ENCODE measurements around the gene RTN4.
A peak's percentile ranks its signal among the peaks of the same experiment; 100 is the strongest.

The RTN4 gene

GRCh38 chr2:54952978-54953456 lies 97.2 kb downstream of the RTN4 start:
- no peak for DNase-seq
- peak overlapping the region; percentile 6 for H3K27ac Mint-ChIP-seq
- H3K4me3 Mint-ChIP-seq: no peak overlapping the region
- peaks cover 7% of the 10 kb centered on the region for H3K27me3 Mint-ChIP-seq (ENCODE audit: low read depth, poor library complexity)
- TF ChIP-seq CTCF (IDR thresholded peaks at IDR 0.05): no peak
- H3K9me3 Mint-ChIP-seq: no peaks in the 10 kb centered on the region
- H3K36me3 Mint-ChIP-seq (ENCODE audit: low read depth): no peaks in the 10 kb centered on the region
- H3K4me1 Mint-ChIP-seq: peaks cover 61% of the 10 kb centered on the region

GRCh38 chr2:54952425-54952824 lies 97.8 kb downstream of the RTN4 start:
- no peak overlapping the region for H3K27ac Mint-ChIP-seq
- no peaks in the 10 kb centered on the region for H3K36me3 Mint-ChIP-seq (ENCODE audit: low read depth)
- DNase-seq: no peak
- peaks cover 62% of the 10 kb centered on the region for H3K4me1 Mint-ChIP-seq
- H3K4me3 Mint-ChIP-seq: no peak overlapping the region
- no peak for TF ChIP-seq CTCF (IDR thresholded peaks at IDR 0.05)
- H3K27me3 Mint-ChIP-seq (ENCODE audit: low read depth, poor library complexity): peaks cover 7% of the 10 kb centered on the region
- H3K9me3 Mint-ChIP-seq: no peaks in the 10 kb centered on the region

- TF ChIP-seq CTCF (IDR thresholded peaks at IDR 0.05): no peak
- Mint-ChIP-seq H3K4me3 (no peak overlapping the region), H3K27me3 (ENCODE audit: low read depth, poor library complexity) (peaks cover 7% of the 10 kb centered on the region), H3K9me3 (peaks cover under 1% of the 10 kb centered on the region), H3K27ac (peak overlapping the region; percentile 70), H3K36me3 (ENCODE audit: low read depth) (no peaks in the 10 kb centered on the region), H3K4me1 (peaks cover 57% of the 10 kb centered on the region)
- DNase-seq: no peak
These were observed 99.4 kb downstream of the RTN4 start for GRCh38 chr2:54950811-54951210.

GRCh38 chr2:54949431-54949830 lies 100.8 kb downstream of the RTN4 start:
- H3K4me3 Mint-ChIP-seq: no peak overlapping the region
- H3K27ac Mint-ChIP-seq: peak overlapping the region; percentile 31
- DNase-seq: no peak
- no peaks in the 10 kb centered on the region for H3K36me3 Mint-ChIP-seq (ENCODE audit: low read depth)
- H3K4me1 Mint-ChIP-seq: peaks cover 49% of the 10 kb centered on the region
- TF ChIP-seq CTCF (IDR thresholded peaks at IDR 0.05): no peak
- peaks cover 7% of the 10 kb centered on the region for H3K27me3 Mint-ChIP-seq (ENCODE audit: low read depth, poor library complexity)
- H3K9me3 Mint-ChIP-seq: peaks cover 7% of the 10 kb centered on the region

- Mint-ChIP-seq H3K27ac (no peak overlapping the region), H3K4me1 (peaks cover 48% of the 10 kb centered on the region), H3K9me3 (peaks cover 7% of the 10 kb centered on the region), H3K27me3 (ENCODE audit: low read depth, poor library complexity) (peaks cover 7% of the 10 kb centered on the region), H3K36me3 (ENCODE audit: low read depth) (no peaks in the 10 kb centered on the region), H3K4me3 (no peak overlapping the region)
- TF ChIP-seq CTCF (IDR thresholded peaks at IDR 0.05): no peak
- no peak for DNase-seq
These were observed 102.1 kb downstream of the RTN4 start for GRCh38 chr2:54948120-54948519.

GRCh38 chr2:54947646-54948045 lies 102.6 kb downstream of the RTN4 start:
- H3K9me3 Mint-ChIP-seq: peaks cover 7% of the 10 kb centered on the region
- TF ChIP-seq CTCF (IDR thresholded peaks at IDR 0.05): no peak
- H3K27me3 Mint-ChIP-seq (ENCODE audit: low read depth, poor library complexity): peaks cover 7% of the 10 kb centered on the region
- H3K36me3 Mint-ChIP-seq (ENCODE audit: low read depth): no peaks in the 10 kb centered on the region
- H3K27ac Mint-ChIP-seq: no peak overlapping the region
- peaks cover 48% of the 10 kb centered on the region for H3K4me1 Mint-ChIP-seq
- H3K4me3 Mint-ChIP-seq: no peak overlapping the region
- no peak for DNase-seq
